Panc1 (cell line): Measurements from ENCODE around the gene PTBP3. TPM values are rescaled to one million over a fixed set of nuclear protein-coding genes. Genes with fewer than 3 reads are reported as not detected.

ENCODE experiments used
- ATAC-seq: fragments of 200-7000 bp; cut with Tn5 transposase; 2 replicates; pipeline ENCODE4 v1.9.1; 2020; ENCODE audit warnings: mild to moderate bottlenecking, moderate library complexity
- BruUV-seq: library from RNA; stranded (reverse); fragments of 400-500 nt; replicated peaks from 2 replicates; lab custom pipeline; 2021; lab: Mats Ljungman, UMichigan
- CTCF ChIA-PET: fragments of 300-600 bp; sonication (Branson Sonifier 250); formaldehyde crosslinking; loops from one replicate; lab custom pipeline; 2022; ENCODE audit warnings: antibody characterized with exemption; lab: Charles Lee
- POLR2A ChIA-PET: fragments of 300-600 bp; sonication (Branson Sonifier 250); formaldehyde crosslinking; loops from one replicate; lab custom pipeline; 2022; ENCODE audit warnings: antibody characterized with exemption; lab: Charles Lee
- DNase-seq: peaks from one replicate; pipeline ENCODE4 v3.0.0-alpha.2; 2010; ENCODE audit warnings: low read depth, low spot score
- H3K27ac ChIP-seq: 2 replicates; pipeline ENCODE4 v1.5.1; 2011; ENCODE audit warnings: mild to moderate bottlenecking, low read length, inconsistent platforms
- H3K27me3 ChIP-seq: fragments of 200-500 bp; sonication (Bioruptor generic); 2 replicates; pipeline ENCODE4 v1.6.0; 2014; ENCODE audit warnings: low read length, inconsistent platforms; ENCODE audit not compliant: control insufficient read depth, insufficient read depth
- H3K36me3 ChIP-seq: fragments of 200-500 bp; sonication (Bioruptor generic); 2 replicates; pipeline ENCODE4 v1.5.1; 2014; ENCODE audit warnings: inconsistent platforms, mild to moderate bottlenecking, low read length, moderate library complexity; ENCODE audit not compliant: control insufficient read depth, insufficient read depth
- H3K4me1 ChIP-seq: 2 replicates; pipeline ENCODE4 v1.5.1; 2011; ENCODE audit warnings: inconsistent platforms, mild to moderate bottlenecking, low read length, moderate library complexity; ENCODE audit not compliant: control insufficient read depth, insufficient read depth
- H3K4me3 ChIP-seq, 2 experiments: 2 replicates each; pipeline ENCODE4 v1.5.1; 2011 to 2012; ENCODE audit warnings: low read depth in 2 of 2, low read length in 2 of 2, mild to moderate bottlenecking in 2 of 2, inconsistent platforms in 1 of 2, moderate library complexity in 1 of 2
- H3K9me3 ChIP-seq: fragments of 200-500 bp; sonication (Bioruptor generic); 2 replicates; pipeline ENCODE4 v1.5.1; 2014; ENCODE audit warnings: low read depth, mild to moderate bottlenecking, inconsistent platforms, low read length, moderate library complexity; ENCODE audit not compliant: control insufficient read depth, insufficient read depth
- POLR2AphosphoS5 ChIP-seq: IDR thresholded peaks from 2 replicates; pipeline ENCODE4 v1.6.1; 2012; ENCODE audit warnings: mild to moderate bottlenecking, low read depth, low read length, moderate library complexity
- SIN3A ChIP-seq: IDR thresholded peaks from 2 replicates; pipeline ENCODE4 v1.6.1; 2012; ENCODE audit warnings: low read depth, mild to moderate bottlenecking, low read length, moderate library complexity, borderline replicate concordance; ENCODE audit not compliant: insufficient read depth
- TCF7L2 ChIP-seq: IDR thresholded peaks from 2 replicates; pipeline ENCODE4 v1.6.1; 2011; ENCODE audit warnings: mild to moderate bottlenecking, low read depth, low read length, inconsistent platforms
- in situ Hi-C: cut with HindIII; loops from 2 replicates; pipeline ENCODE4 v1.10.0; 2016; ENCODE audit warnings: low sequenced_read_pairs, low pct_unique_long_range_greater_than_20kb
- intact Hi-C: fragments of 100-400 bp; cut with micrococcal nuclease; formaldehyde crosslinking; loops from one replicate; pipeline ENCODE4 v1.10.0; 2022; ENCODE audit not compliant: unreplicated experiment
- total RNA-seq: library from RNA; stranded (reverse); gene quantifications from one replicate; pipeline ENCODE4 v1.2.1, GENCODE V29; 2021; ENCODE audit not compliant: unreplicated experiment
- TF ChIP-seq, protein P1 (sequence below), 2 experiments: IDR thresholded peaks; 2 replicates each; pipeline ENCODE4 v1.6.1; 2011 to 2012; ENCODE audit warnings: low read depth in 2 of 2, control low read depth in 1 of 2, low read length in 1 of 2, mild to moderate bottlenecking in 1 of 2, moderate library complexity in 1 of 2; ENCODE audit not compliant: insufficient read depth in 1 of 2
- TF ChIP-seq, protein P2 (sequence below): fragments of 450-650 bp; IDR thresholded peaks from 2 replicates; pipeline ENCODE4 v1.5.1; 2017; ENCODE audit warnings: mild to moderate bottlenecking

PTBP3 gene
- total RNA-seq, 1 experiment from 2014 or later, result 82.5 TPM

DNA sequence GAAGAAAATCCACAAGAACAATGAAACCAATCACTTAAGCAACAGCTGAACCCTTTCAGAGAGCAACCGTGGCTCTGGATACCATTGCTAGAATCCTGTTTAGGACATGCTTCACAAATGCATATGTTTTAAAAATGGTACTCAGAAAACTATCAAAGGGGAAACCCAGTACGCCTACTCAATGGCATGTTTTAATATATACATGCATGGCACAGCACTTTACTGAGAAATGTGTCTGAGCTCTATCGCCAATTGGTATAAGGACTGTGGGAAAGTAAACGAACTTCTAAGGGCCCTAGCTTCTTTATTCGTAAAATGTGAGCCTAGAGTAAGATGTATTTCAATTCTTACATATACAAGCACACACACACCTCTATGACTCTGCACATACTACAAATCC is 72.3 kb downstream of the PTBP3 start:
- Histone ChIP-seq H3K9me3 (no peaks in the 10 kb centered on the region), H3K27ac (no peak overlapping the region), H3K27me3 (no peaks in the 10 kb centered on the region), H3K36me3 (peaks cover 3% of the 10 kb centered on the region; the same call in 1 of the 2 replicates), H3K4me3 (no peak overlapping the region), H3K4me1 (no peaks in the 10 kb centered on the region)
- TF ChIP-seq, protein P1, sequence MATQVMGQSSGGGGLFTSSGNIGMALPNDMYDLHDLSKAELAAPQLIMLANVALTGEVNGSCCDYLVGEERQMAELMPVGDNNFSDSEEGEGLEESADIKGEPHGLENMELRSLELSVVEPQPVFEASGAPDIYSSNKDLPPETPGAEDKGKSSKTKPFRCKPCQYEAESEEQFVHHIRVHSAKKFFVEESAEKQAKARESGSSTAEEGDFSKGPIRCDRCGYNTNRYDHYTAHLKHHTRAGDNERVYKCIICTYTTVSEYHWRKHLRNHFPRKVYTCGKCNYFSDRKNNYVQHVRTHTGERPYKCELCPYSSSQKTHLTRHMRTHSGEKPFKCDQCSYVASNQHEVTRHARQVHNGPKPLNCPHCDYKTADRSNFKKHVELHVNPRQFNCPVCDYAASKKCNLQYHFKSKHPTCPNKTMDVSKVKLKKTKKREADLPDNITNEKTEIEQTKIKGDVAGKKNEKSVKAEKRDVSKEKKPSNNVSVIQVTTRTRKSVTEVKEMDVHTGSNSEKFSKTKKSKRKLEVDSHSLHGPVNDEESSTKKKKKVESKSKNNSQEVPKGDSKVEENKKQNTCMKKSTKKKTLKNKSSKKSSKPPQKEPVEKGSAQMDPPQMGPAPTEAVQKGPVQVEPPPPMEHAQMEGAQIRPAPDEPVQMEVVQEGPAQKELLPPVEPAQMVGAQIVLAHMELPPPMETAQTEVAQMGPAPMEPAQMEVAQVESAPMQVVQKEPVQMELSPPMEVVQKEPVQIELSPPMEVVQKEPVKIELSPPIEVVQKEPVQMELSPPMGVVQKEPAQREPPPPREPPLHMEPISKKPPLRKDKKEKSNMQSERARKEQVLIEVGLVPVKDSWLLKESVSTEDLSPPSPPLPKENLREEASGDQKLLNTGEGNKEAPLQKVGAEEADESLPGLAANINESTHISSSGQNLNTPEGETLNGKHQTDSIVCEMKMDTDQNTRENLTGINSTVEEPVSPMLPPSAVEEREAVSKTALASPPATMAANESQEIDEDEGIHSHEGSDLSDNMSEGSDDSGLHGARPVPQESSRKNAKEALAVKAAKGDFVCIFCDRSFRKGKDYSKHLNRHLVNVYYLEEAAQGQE (IDR thresholded peaks at IDR 0.05; ENCODE audit: insufficient read depth in 1 of 2, low read depth in 2 of 2, low read length in 1 of 2), result no peak
- TF ChIP-seq TCF7L2 (no peak), POLR2AphosphoS5 (no peak), SIN3A (no peak)
- TF ChIP-seq, protein P2, sequence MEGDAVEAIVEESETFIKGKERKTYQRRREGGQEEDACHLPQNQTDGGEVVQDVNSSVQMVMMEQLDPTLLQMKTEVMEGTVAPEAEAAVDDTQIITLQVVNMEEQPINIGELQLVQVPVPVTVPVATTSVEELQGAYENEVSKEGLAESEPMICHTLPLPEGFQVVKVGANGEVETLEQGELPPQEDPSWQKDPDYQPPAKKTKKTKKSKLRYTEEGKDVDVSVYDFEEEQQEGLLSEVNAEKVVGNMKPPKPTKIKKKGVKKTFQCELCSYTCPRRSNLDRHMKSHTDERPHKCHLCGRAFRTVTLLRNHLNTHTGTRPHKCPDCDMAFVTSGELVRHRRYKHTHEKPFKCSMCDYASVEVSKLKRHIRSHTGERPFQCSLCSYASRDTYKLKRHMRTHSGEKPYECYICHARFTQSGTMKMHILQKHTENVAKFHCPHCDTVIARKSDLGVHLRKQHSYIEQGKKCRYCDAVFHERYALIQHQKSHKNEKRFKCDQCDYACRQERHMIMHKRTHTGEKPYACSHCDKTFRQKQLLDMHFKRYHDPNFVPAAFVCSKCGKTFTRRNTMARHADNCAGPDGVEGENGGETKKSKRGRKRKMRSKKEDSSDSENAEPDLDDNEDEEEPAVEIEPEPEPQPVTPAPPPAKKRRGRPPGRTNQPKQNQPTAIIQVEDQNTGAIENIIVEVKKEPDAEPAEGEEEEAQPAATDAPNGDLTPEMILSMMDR, result no peak
- ATAC-seq, result no peak
- BruUV-seq, result no TSS peak
- DNase-seq, result no peak
- in situ Hi-C loops, result no loop called here
- ChIA-PET CTCF (no interaction called here), POLR2A (no interaction called here)
- intact Hi-C loops, result no loop called here

DNA sequence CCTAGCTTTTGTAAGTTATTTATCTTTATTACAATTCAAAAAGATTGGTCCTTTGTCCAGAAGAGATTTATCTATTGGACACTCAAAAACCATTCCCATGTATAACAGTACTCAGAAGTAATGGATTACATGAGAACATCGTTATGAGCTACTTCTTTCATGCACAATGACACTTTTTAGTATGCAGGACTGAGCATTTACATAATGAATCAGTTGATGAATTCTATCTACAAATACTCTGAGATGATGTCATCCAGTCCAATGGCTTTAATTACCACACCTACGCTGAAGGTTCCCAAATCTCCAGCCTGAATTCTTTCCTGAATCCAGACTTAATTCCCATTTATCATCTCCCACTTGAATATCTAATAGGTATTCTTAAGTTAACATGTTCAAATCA is 75.3 kb downstream of the PTBP3 start:
- DNase-seq (no peak), ATAC-seq (no peak)
- BruUV-seq, result no TSS peak

More for the DNA sequence above, 75.3 kb downstream of the PTBP3 start:
- intact Hi-C loops, result no loop called here
- Histone ChIP-seq H3K9me3 (no peaks in the 10 kb centered on the region), H3K27me3 (no peaks in the 10 kb centered on the region), H3K27ac (no peak overlapping the region), H3K4me1 (no peaks in the 10 kb centered on the region), H3K4me3 (no peak overlapping the region), H3K36me3 (peaks cover 3% of the 10 kb centered on the region; the same call in 1 of the 2 replicates)
- POLR2A ChIA-PET, result interaction anchor here (0.8 kb wide), 1 partner anchor 476 kb away, joined by 4 read pairs; no protein-coding TSS in a partner anchor
- no peak for TF ChIP-seq TCF7L2
- TF ChIP-seq POLR2AphosphoS5, result no peak
- TF ChIP-seq, protein P2, result no peak
- TF ChIP-seq, protein P1 (IDR thresholded peaks at IDR 0.05; ENCODE audit: insufficient read depth in 1 of 2, low read depth in 2 of 2, low read length in 1 of 2), result no peak
- TF ChIP-seq SIN3A, result no peak
- in situ Hi-C loops, result no loop called here
- CTCF ChIA-PET, result no interaction called here
